Bronchial epithelial cell (primary cell): ENCODE data around the gene HES4. TPM values are rescaled to one million over a fixed set of nuclear protein-coding genes. Genes with fewer than 3 reads are reported as not detected.
"Not testable (repeated sequence)": the region's sequence is repeated elsewhere in the genome, so short reads cannot be mapped to it uniquely, and the experiment has no call there.

Experiments
- DNase-seq: peaks from one replicate; pipeline ENCODE4 v3.0.0-alpha.2; 2010; ENCODE audit warnings: low read depth
- FAIRE-seq: peaks from 2 replicates; lab custom pipeline; 2011; peaks lifted over from hg19 to GRCh38; lab: Jason Lieb, UNC
- H3K27me3 ChIP-seq: 2 replicates; pipeline ENCODE4 v1.5.1; 2011; ENCODE audit warnings: low read length; ENCODE audit not compliant: control insufficient read depth, insufficient read depth
- H3K36me3 ChIP-seq: 2 replicates; pipeline ENCODE4 v1.5.1; 2011; ENCODE audit warnings: low read length; ENCODE audit not compliant: control insufficient read depth, insufficient read depth
- H3K4me3 ChIP-seq: 2 replicates; pipeline ENCODE4 v1.5.1; 2011; ENCODE audit warnings: mild to moderate bottlenecking, low read depth, low read length, control low read depth
- CTCF ChIP-seq: IDR thresholded peaks from 2 replicates; pipeline ENCODE4 v1.5.1; 2011; ENCODE audit warnings: mild to moderate bottlenecking, moderate library complexity, low read length, control low read depth, inconsistent platforms; ENCODE audit not compliant: insufficient read depth, severe bottlenecking
- total RNA-seq: library from RNA; depleted of rRNA; stranded (reverse); fragments of >200 nt; gene quantifications from 2 replicates; pipeline ENCODE4 v1.2.1, GENCODE V29; 2014

Gene HES4
- total RNA-seq, 1 donor from 2014 or later = 42.6 TPM

- no peak for DNase-seq
- peaks cover 22% of the 10 kb centered on the region for H3K36me3 ChIP-seq
- no peak for TF ChIP-seq CTCF
- no peaks in the 10 kb centered on the region for H3K27me3 ChIP-seq
- no peak for FAIRE-seq
- no peak overlapping the region for H3K4me3 ChIP-seq
Observed at GRCh38 chr1:1031659-1032235, 31.9 kb upstream of the HES4 start.

- not testable (repeated sequence) for DNase-seq, H3K27me3 ChIP-seq, H3K4me3 ChIP-seq
- peaks cover 26% of the 10 kb centered on the region for H3K36me3 ChIP-seq
- peak; percentile 97 for FAIRE-seq
Observed at GRCh38 chr1:1030867-1031658, 31.2 kb upstream of the HES4 start.

GRCh38 chr1:1027791-1028190 is 27.9 kb upstream of the HES4 start:
- no peak for FAIRE-seq
- DNase-seq = no peak
- Histone ChIP-seq H3K4me3 (no peak overlapping the region), H3K36me3 (peaks cover 28% of the 10 kb centered on the region), H3K27me3 (no peaks in the 10 kb centered on the region)
- TF ChIP-seq CTCF = no peak

GRCh38 chr1:1026599-1027413 is 26.9 kb upstream of the HES4 start:
- no peak for TF ChIP-seq CTCF
- no peak overlapping the region for H3K4me3 ChIP-seq
- no peak for DNase-seq
- no peaks in the 10 kb centered on the region for H3K27me3 ChIP-seq
- FAIRE-seq = no peak
- peaks cover 33% of the 10 kb centered on the region for H3K36me3 ChIP-seq

GRCh38 chr1:1025730-1026129 is 25.8 kb upstream of the HES4 start:
- Histone ChIP-seq H3K4me3 (no peak overlapping the region), H3K36me3 (peaks cover 33% of the 10 kb centered on the region), H3K27me3 (no peaks in the 10 kb centered on the region)
- no peak for FAIRE-seq
- no peak for TF ChIP-seq CTCF
- no peak for DNase-seq
